GM18873 (cell line): ENCODE data around the gene SULF2.

Experiments used
- ATAC-seq: cut with Tn5 transposase; IDR thresholded peaks from one replicate; pipeline ENCODE4 v1.9.1; 2021; ENCODE audit warnings: mild to moderate bottlenecking, moderate library complexity, moderate number of reproducible peaks; ENCODE audit not compliant: unreplicated experiment, low FRiP score

SULF2 gene

GRCh38 chr20:47623206-47623605 is 162.1 kb downstream of the SULF2 start:
- ATAC-seq: no peak

- ATAC-seq: no peak
Observed at GRCh38 chr20:47622118-47622665, 163.1 kb downstream of the SULF2 start.

- no peak for ATAC-seq
Observed at GRCh38 chr20:47620808-47621805, 164.2 kb downstream of the SULF2 start.

- ATAC-seq: no peak
Observed at GRCh38 chr20:47618479-47618878, 166.8 kb downstream of the SULF2 start.

- no peak for ATAC-seq
Observed at GRCh38 chr20:47614703-47615309, 170.5 kb downstream of the SULF2 start.

- ATAC-seq: no peak
Observed at GRCh38 chr20:47612670-47613069, 172.6 kb downstream of the SULF2 start.

GRCh38 chr20:47611785-47612184 is 173.5 kb downstream of the SULF2 start:
- no peak for ATAC-seq

- ATAC-seq: no peak
Observed at GRCh38 chr20:47610945-47611250, 174.4 kb downstream of the SULF2 start.

- ATAC-seq: no peak
Observed at GRCh38 chr20:47610247-47610944, 174.9 kb downstream of the SULF2 start.

GRCh38 chr20:47609001-47609400 is 176.3 kb downstream of the SULF2 start:
- ATAC-seq: no peak
